ENCODE data around the gene ZMYND11.

The ZMYND11 gene

DNA sequence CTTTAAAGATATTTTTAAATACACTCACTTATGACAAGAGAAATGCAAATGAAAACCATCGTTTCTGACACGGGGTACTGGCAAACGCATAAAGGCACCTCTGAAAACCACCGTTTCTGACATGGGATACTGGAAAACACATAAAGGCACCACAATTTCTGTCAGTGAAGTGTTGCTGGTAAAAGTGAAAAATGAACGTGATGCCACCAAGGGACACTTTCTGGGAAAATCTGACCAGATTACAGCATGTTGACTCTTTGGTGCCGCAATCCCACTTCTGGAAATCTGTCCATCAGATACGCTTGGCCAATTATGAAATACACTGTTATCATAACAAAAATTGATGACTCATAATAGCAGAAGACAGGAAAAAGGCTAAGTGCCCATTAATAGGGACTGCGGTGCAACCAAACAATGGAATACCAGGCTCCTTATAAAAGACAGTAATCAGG is 131.7 kb downstream of the ZMYND11 start:
- Histone ChIP-seq H4K20me1 (ENCODE audit: insufficient read depth, low read length) (no peaks in the 10 kb centered on the region), H3F3A (ENCODE audit: insufficient read depth, low read length) (no peaks in the 10 kb centered on the region), H3K4me1 (ENCODE audit: insufficient read depth, low read length, severe bottlenecking) (peaks cover 16% of the 10 kb centered on the region), H3K36me3 (ENCODE audit: insufficient read depth, low read length) (peaks cover 16% of the 10 kb centered on the region), H3K4me2 (ENCODE audit: low read length) (no peak overlapping the region), H3K27me3 (ENCODE audit: insufficient read depth, low read length) (no peaks in the 10 kb centered on the region), H3K9me2 (ENCODE audit: low read depth, low read length) (no peaks in the 10 kb centered on the region), H3K9ac (ENCODE audit: low read length) (no peak overlapping the region), H3K4me3 (ENCODE audit: low read depth, low read length, poor library complexity, severe bottlenecking) (no peak overlapping the region), H2AFZ (ENCODE audit: low read length) (no peak overlapping the region), H3K79me2 (ENCODE audit: insufficient read depth, low read length) (no peaks in the 10 kb centered on the region), H3K9me3 (ENCODE audit: low read length) (peaks cover 9% of the 10 kb centered on the region), H3K27ac (ENCODE audit: low read depth, low read length, poor library complexity, severe bottlenecking) (peak overlapping the region; percentile 31)
- no peak for TF ChIP-seq EZH2 (IDR thresholded peaks at IDR 0.05; ENCODE audit: borderline replicate concordance, low read length)
- TF ChIP-seq, protein P1, sequence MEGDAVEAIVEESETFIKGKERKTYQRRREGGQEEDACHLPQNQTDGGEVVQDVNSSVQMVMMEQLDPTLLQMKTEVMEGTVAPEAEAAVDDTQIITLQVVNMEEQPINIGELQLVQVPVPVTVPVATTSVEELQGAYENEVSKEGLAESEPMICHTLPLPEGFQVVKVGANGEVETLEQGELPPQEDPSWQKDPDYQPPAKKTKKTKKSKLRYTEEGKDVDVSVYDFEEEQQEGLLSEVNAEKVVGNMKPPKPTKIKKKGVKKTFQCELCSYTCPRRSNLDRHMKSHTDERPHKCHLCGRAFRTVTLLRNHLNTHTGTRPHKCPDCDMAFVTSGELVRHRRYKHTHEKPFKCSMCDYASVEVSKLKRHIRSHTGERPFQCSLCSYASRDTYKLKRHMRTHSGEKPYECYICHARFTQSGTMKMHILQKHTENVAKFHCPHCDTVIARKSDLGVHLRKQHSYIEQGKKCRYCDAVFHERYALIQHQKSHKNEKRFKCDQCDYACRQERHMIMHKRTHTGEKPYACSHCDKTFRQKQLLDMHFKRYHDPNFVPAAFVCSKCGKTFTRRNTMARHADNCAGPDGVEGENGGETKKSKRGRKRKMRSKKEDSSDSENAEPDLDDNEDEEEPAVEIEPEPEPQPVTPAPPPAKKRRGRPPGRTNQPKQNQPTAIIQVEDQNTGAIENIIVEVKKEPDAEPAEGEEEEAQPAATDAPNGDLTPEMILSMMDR (IDR thresholded peaks at IDR 0.05; ENCODE audit: low read length): no peak

DNA sequence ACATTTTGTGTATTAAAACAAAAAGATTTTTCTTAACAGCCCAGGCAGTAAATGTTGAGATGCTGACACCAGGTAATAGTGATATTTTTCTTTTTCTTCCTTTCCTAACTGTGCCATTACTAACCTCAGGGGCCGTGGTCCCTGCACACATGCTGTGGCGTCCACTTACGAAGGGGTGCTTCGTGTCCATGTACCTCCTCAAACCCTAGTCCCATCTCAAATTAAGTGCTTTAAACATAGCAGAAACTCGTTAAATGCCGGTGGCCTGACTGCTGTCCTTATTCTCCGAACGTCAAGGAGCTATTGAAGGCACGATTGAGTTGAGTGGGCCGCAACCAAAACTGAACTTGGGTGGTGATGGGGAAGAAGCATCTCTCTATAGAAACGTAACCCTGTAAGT is 132.4 kb downstream of the ZMYND11 start:
- Histone ChIP-seq H3K4me1 (ENCODE audit: insufficient read depth, low read length, severe bottlenecking) (peaks cover 12% of the 10 kb centered on the region), H3K4me3 (ENCODE audit: low read depth, low read length, poor library complexity, severe bottlenecking) (no peak overlapping the region), H2AFZ (ENCODE audit: low read length) (no peak overlapping the region), H3K4me2 (ENCODE audit: low read length) (no peak overlapping the region), H3K9me3 (ENCODE audit: low read length) (peaks cover 4% of the 10 kb centered on the region), H3K9me2 (ENCODE audit: low read depth, low read length) (no peaks in the 10 kb centered on the region), H3K27ac (ENCODE audit: low read depth, low read length, poor library complexity, severe bottlenecking) (no peak overlapping the region), H3K79me2 (ENCODE audit: insufficient read depth, low read length) (no peaks in the 10 kb centered on the region), H3K9ac (ENCODE audit: low read length) (no peak overlapping the region), H3K27me3 (ENCODE audit: insufficient read depth, low read length) (no peaks in the 10 kb centered on the region), H4K20me1 (ENCODE audit: insufficient read depth, low read length) (no peaks in the 10 kb centered on the region), H3F3A (ENCODE audit: insufficient read depth, low read length) (no peaks in the 10 kb centered on the region), H3K36me3 (ENCODE audit: insufficient read depth, low read length) (peaks cover 12% of the 10 kb centered on the region)
- no peak for TF ChIP-seq EZH2 (IDR thresholded peaks at IDR 0.05; ENCODE audit: borderline replicate concordance, low read length)
- TF ChIP-seq, protein P1 (IDR thresholded peaks at IDR 0.05; ENCODE audit: low read length): no peak

DNA sequence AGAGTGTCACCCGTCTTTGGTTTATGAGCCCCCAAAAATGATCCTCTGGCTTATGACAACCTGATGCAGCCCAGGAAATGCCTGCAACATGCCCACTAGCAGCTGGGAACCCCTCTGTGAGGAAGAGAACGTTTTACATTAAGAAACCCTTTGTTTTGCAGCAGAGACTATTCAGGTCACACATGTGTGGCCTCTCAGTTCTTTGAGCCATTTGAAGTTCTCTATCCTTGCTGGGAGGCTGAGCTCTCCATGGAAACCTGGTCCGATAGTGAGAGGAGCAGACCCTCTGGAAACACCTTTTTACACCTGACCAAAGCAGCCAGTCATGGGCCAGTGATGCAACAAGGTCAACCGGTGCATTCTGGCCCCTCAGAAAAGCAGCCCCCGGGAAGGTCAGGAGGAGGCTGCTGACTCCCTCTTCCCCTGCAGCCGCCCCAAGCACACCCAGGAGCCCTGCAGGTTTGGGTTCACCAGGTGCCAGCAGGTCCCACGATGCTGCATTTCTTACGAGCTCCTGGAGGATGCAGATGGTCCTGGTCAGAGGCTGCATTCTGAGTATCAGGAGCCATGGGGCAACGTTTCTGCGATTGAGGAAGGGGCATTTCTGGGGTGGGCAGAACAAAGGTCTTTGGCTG is 134.3 kb downstream of the ZMYND11 start:
- Histone ChIP-seq H3K36me3 (ENCODE audit: insufficient read depth, low read length) (peaks cover 13% of the 10 kb centered on the region), H3K27ac (ENCODE audit: low read depth, low read length, poor library complexity, severe bottlenecking) (no peak overlapping the region), H3K9me3 (ENCODE audit: low read length) (no peaks in the 10 kb centered on the region), H3K9ac (ENCODE audit: low read length) (no peak overlapping the region), H3K79me2 (ENCODE audit: insufficient read depth, low read length) (no peaks in the 10 kb centered on the region), H2AFZ (ENCODE audit: low read length) (no peak overlapping the region), H3F3A (ENCODE audit: insufficient read depth, low read length) (no peaks in the 10 kb centered on the region), H3K4me1 (ENCODE audit: insufficient read depth, low read length, severe bottlenecking) (peaks cover 12% of the 10 kb centered on the region), H3K27me3 (ENCODE audit: insufficient read depth, low read length) (no peaks in the 10 kb centered on the region), H4K20me1 (ENCODE audit: insufficient read depth, low read length) (no peaks in the 10 kb centered on the region), H3K4me2 (ENCODE audit: low read length) (no peak overlapping the region), H3K4me3 (ENCODE audit: low read depth, low read length, poor library complexity, severe bottlenecking) (no peak overlapping the region), H3K9me2 (ENCODE audit: low read depth, low read length) (no peaks in the 10 kb centered on the region)
- no peak for TF ChIP-seq EZH2 (IDR thresholded peaks at IDR 0.05; ENCODE audit: borderline replicate concordance, low read length)
- TF ChIP-seq, protein P1 (IDR thresholded peaks at IDR 0.05; ENCODE audit: low read length): no peak

All from OCI-LY1 (cell line).